Ovary (tissue), 9 donors: ENCODE data around the gene SDK1. TPM values are rescaled to one million over a fixed set of nuclear protein-coding genes. Genes with fewer than 3 reads are reported as not detected.

Source experiments
- DNase-seq, 5 donors: peaks; one replicate each; pipeline ENCODE4 v3.0.0-alpha.2; 2019 to 2020
- H3K27ac ChIP-seq, 2 donors: fragments of 200-600 bp; one replicate each; pipeline versions ENCODE4 v1.5.1 to v1.8.0; 2019 to 2022
- H3K27me3 ChIP-seq: fragments of 200-600 bp; one replicate; pipeline ENCODE4 v1.8.0; 2022
- H3K36me3 ChIP-seq: fragments of 200-600 bp; sonication (generic); one replicate; pipeline ENCODE4 v1.5.1; 2019
- H3K4me1 ChIP-seq: one replicate; pipeline ENCODE4 v1.8.1; 2013; ENCODE audit warnings: mild to moderate bottlenecking, moderate library complexity; ENCODE audit not compliant: insufficient read depth
- H3K4me3 ChIP-seq: fragments of 200-600 bp; sonication (generic); one replicate; pipeline ENCODE4 v1.5.1; 2017
- H3K9me3 ChIP-seq, 2 donors: fragments of 200-600 bp in 1 of 2; sonication (generic) in 1 of 2; one replicate each; pipeline versions ENCODE4 v1.5.1 to v1.8.1; 2013 to 2019; ENCODE audit warnings: mild to moderate bottlenecking in 1 of 2, moderate library complexity in 1 of 2
- CTCF ChIP-seq, 3 donors: fragments of 450-650 bp in 2 of 3; fragments of 200-600 bp in 1 of 3; IDR thresholded peaks; one replicate each; pipeline versions ENCODE4 v1.5.1 to v1.8.0; 2016 to 2022; ENCODE audit warnings: antibody characterized with exemption in 3 of 3, mild to moderate bottlenecking in 1 of 3
- EP300 ChIP-seq: sonication (generic); formaldehyde crosslinking; IDR thresholded peaks from one replicate; pipeline ENCODE4 v1.6.1; 2017; ENCODE audit warnings: antibody characterized with exemption
- POLR2A ChIP-seq: fragments of 450-650 bp; IDR thresholded peaks from one replicate; pipeline ENCODE4 v1.6.1; 2017; ENCODE audit warnings: antibody characterized with exemption, mild to moderate bottlenecking, moderate library complexity
- WGBS, 3 donors: extraction: QIAGEN DNeasy Blood & Tissue Kit in 1 of 3; methylation state at CpG; one replicate each; pipeline versions ENCODE4 v1.1.5 to v1.1.7; 2013 to 2017; 5-methylcytosine and 5-hydroxymethylcytosine counted together
- intact Hi-C, 4 donors: fragments of 100-400 bp; cut with DNase I; formaldehyde crosslinking; loops; one replicate each; pipeline versions ENCODE4 v1.11.0 to v1.15.1; 2022 to 2023
- polyA plus RNA-seq, 2 donors: library from polyadenylated mRNA; stranded (reverse); fragments of 200-250 nt in 1 of 2; fragments of 350-450 nt in 1 of 2; fragmentation: Illumina TruSeq in 1 of 2; extraction: RNeasy Lipid Tissue Mini Kit (QIAGEN cat#74804) in 1 of 2; gene quantifications; one replicate each; pipeline ENCODE4 v1.2.3, GENCODE V29; 2013 to 2014
- total RNA-seq, 7 donors: library from RNA; depleted of rRNA in 2 of 7; stranded (reverse); fragments of >200 nt in 2 of 7; fragmentation: NEBNext Ultra II Directional in 3 of 7; extraction: Animal tissue kit (Norgen Biotek cat#: 25700) in 3 of 7; gene quantifications; one replicate each; pipeline versions ENCODE4 v1.1.0 to v1.2.4, GENCODE V29; 2016 to 2023
- donor health status: DM: no; HTN: no; CAD: no; lungs with moderate emphysema.
- donor health status: DM: no; HTN: no; CAD: no.
- donor health status: Bipolar disorder and iron deficiency.
- donor health status: DM: yes; HTN: yes; CAD: no.
- donor health status: DM: no; HTN: no; CAD: no.
- donor health status: DM: yes; HTN: yes; CAD: no.

SDK1 gene
- total and polyA plus RNA-seq, 9 donors = 1.2 to 13.3 (median 4.4) TPM

GRCh38 chr7:3964980-3965606 lies 664.0 kb downstream of the SDK1 start:
- intact Hi-C loops = no loop called here

GRCh38 chr7:3965794-3966395 lies 664.8 kb downstream of the SDK1 start:
- Histone ChIP-seq H3K4me3 (no peak overlapping the region), H3K27me3 (no peaks in the 10 kb centered on the region), H3K9me3 (no peaks in the 10 kb centered on the region), H3K27ac (no peak overlapping the region), H3K36me3 (no peaks in the 10 kb centered on the region), H3K4me1 (no peaks in the 10 kb centered on the region)
- intact Hi-C loops = no loop called here
- DNase-seq = no peak
- 80 to 87% (median 85%) methylated on average over 15 of the region's 15 CpGs for WGBS, 3 donors
- TF ChIP-seq EP300 (no peak), CTCF (IDR thresholded peaks at IDR 0.05) (no peak), POLR2A (no peak)

More at GRCh38 chr7:3964980-3965606, 664.0 kb downstream of the SDK1 start:
- 89 to 95% (median 93%) methylated on average over 8 of the region's 8 CpGs for WGBS, 3 donors
- H3K4me1 ChIP-seq = no peaks in the 10 kb centered on the region
- no peaks in the 10 kb centered on the region for H3K9me3 ChIP-seq
- no peak overlapping the region for H3K4me3 ChIP-seq
- no peaks in the 10 kb centered on the region for H3K36me3 ChIP-seq
- H3K27me3 ChIP-seq = no peaks in the 10 kb centered on the region
- TF ChIP-seq EP300 = no peak
- no peak for TF ChIP-seq POLR2A
- no peak for TF ChIP-seq CTCF (IDR thresholded peaks at IDR 0.05)
- DNase-seq = no peak
- H3K27ac ChIP-seq = no peak overlapping the region

GRCh38 chr7:3968234-3968633 lies 667.2 kb downstream of the SDK1 start:
- 54 to 75% (median 67%) methylated on average over 4 of the region's 4 CpGs for WGBS, 3 donors
- no peaks in the 10 kb centered on the region for H3K9me3 ChIP-seq
- intact Hi-C loops = no loop called here

GRCh38 chr7:3969286-3969685 lies 668.2 kb downstream of the SDK1 start:
- no peak for TF ChIP-seq CTCF (IDR thresholded peaks at IDR 0.05)
- TF ChIP-seq EP300 = no peak
- TF ChIP-seq POLR2A = no peak
- Histone ChIP-seq H3K36me3 (no peaks in the 10 kb centered on the region), H3K27ac (no peak overlapping the region), H3K27me3 (no peaks in the 10 kb centered on the region), H3K4me3 (no peak overlapping the region), H3K4me1 (no peaks in the 10 kb centered on the region), H3K9me3 (no peaks in the 10 kb centered on the region)
- no peak for DNase-seq
- intact Hi-C loops = no loop called here
- WGBS, 3 donors = 95 to 98% (median 97%) methylated on average over 16 of the region's 16 CpGs

More at GRCh38 chr7:3968234-3968633, 667.2 kb downstream of the SDK1 start:
- Histone ChIP-seq H3K27ac (no peak overlapping the region), H3K27me3 (no peaks in the 10 kb centered on the region), H3K36me3 (no peaks in the 10 kb centered on the region), H3K4me1 (no peaks in the 10 kb centered on the region), H3K4me3 (no peak overlapping the region)
- no peak for DNase-seq
- TF ChIP-seq CTCF (IDR thresholded peaks at IDR 0.05) (no peak), POLR2A (no peak), EP300 (no peak)
